Upper lobe of right lung (tissue), 1 donor: ENCODE data around the gene PDGFA. TPM values are rescaled to one million over a fixed set of nuclear protein-coding genes. Genes with fewer than 3 reads are reported as not detected.
A peak's percentile ranks its signal among the peaks of the same experiment; 100 is the strongest.

Experiments used
- ATAC-seq: fragments of 200-7000 bp; cut with Tn5 transposase; one replicate; pipeline ENCODE4 v1.9.1; 2020; ENCODE audit warnings: mild to moderate bottlenecking, moderate library complexity
- DNase-seq: peaks from one replicate; pipeline ENCODE4 v3.0.0-alpha.2; 2020
- H3K27ac ChIP-seq: fragments of 200-600 bp; one replicate; pipeline ENCODE4 v1.8.0; 2022
- H3K27me3 ChIP-seq: fragments of 200-600 bp; one replicate; pipeline ENCODE4 v1.8.0; 2022; ENCODE audit warnings: mild to moderate bottlenecking
- H3K36me3 ChIP-seq: fragments of 200-600 bp; one replicate; pipeline ENCODE4 v1.8.0; 2022
- H3K4me1 ChIP-seq: fragments of 200-600 bp; one replicate; pipeline ENCODE4 v1.8.0; 2022
- H3K4me3 ChIP-seq: fragments of 200-600 bp; one replicate; pipeline ENCODE4 v1.8.0; 2022; ENCODE audit warnings: mild to moderate bottlenecking
- H3K9me3 ChIP-seq: fragments of 200-600 bp; one replicate; pipeline ENCODE4 v1.8.0; 2022
- CTCF ChIP-seq: fragments of 200-600 bp; IDR thresholded peaks from one replicate; pipeline ENCODE4 v1.8.0; 2022; ENCODE audit warnings: antibody characterized with exemption
- intact Hi-C: fragments of 100-400 bp; cut with DNase I; formaldehyde crosslinking; loops from one replicate; pipeline ENCODE4 v1.11.0; 2022
- total RNA-seq: library from RNA; stranded (reverse); fragmentation: NEBNext Ultra II Directional; extraction: Animal tissue kit (Norgen Biotek cat#: 25700); gene quantifications from one replicate; pipeline ENCODE4 v1.2.1, GENCODE V29; 2021
- donor health status: DM: no; HTN: yes; CAD: no; lungs with severe emphysema.

PDGFA gene
- total RNA-seq, 1 donor from 2014 or later: 57.1 TPM

DNA sequence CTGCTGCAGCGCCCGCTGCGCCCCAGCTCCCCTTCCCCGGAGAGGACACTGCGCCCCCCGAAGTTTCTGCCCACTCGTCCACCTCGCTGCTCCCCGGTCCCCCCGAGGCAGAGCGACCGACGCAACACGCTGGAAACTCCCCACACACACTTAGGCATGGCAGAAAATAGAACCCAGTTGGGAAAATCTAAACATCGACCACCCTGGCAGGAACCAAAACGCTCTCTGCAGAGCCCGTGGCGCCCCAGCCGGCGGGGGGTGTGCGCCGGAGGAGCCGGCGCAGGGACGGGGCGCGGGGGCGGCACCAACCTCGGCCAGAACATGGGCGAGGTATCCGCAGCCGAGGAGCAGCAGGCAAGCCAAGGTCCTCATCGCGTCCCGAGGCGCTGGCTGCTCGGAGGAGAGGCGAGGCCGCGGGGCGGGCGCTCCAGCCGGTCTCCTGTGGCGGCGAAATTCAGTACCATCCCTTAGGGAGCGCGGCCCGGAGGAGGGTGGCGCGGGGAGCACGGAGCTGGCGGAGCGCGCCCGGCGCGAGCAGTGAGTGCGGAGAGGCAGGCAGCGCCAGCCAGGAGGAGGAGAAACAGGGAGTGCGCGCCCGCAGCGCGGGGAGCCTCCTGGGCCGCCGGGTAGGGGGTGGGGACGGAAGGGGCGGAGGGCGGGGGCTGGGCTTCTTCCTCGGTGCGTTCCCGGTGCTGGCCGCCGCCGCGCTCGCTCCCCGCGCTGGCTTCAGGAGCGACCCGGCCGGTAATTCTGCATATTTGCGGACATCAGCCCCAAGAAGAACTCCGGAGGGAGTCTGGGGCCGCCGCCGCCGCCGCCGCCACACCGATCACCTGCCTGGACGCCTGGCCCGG is 789 bp downstream of the PDGFA start:
- intact Hi-C loops: loop anchor here (5.0 kb wide), 1 partner anchor 187 kb away; no protein-coding TSS in a partner anchor
- ATAC-seq: peak; percentile 75

GRCh38 chr7:517774-518629 is 1.6 kb downstream of the PDGFA start:
- H3K36me3 ChIP-seq: no peaks in the 10 kb centered on the region
- peaks cover 28% of the 10 kb centered on the region for H3K27me3 ChIP-seq
- intact Hi-C loops: loop anchor here (5.0 kb wide), 1 partner anchor 186 kb away; no protein-coding TSS in a partner anchor
- H3K27ac ChIP-seq: peak overlapping the region; percentile 72
- no peaks in the 10 kb centered on the region for H3K9me3 ChIP-seq
- ATAC-seq: peak; percentile 10
- H3K4me3 ChIP-seq: peak overlapping the region; percentile 57
- DNase-seq: peak; percentile 82
- H3K4me1 ChIP-seq: peaks cover 42% of the 10 kb centered on the region
- TF ChIP-seq CTCF: no peak

More for the DNA sequence above, 789 bp downstream of the PDGFA start:
- no peaks in the 10 kb centered on the region for H3K9me3 ChIP-seq
- peaks cover 39% of the 10 kb centered on the region for H3K4me1 ChIP-seq
- peak overlapping the region; percentile 72 for H3K27ac ChIP-seq
- H3K4me3 ChIP-seq: peak overlapping the region; percentile 57
- peaks cover 32% of the 10 kb centered on the region for H3K27me3 ChIP-seq
- peak; percentile 93 for DNase-seq
- H3K36me3 ChIP-seq: no peaks in the 10 kb centered on the region
- TF ChIP-seq CTCF: no peak

GRCh38 chr7:516606-517456 is 2.8 kb downstream of the PDGFA start:
- intact Hi-C loops: loop anchor here (5.0 kb wide), 1 partner anchor 185 kb away; no protein-coding TSS in a partner anchor
- peaks cover 36% of the 10 kb centered on the region for H3K4me1 ChIP-seq
- peak overlapping the region; percentile 57 for H3K4me3 ChIP-seq
- TF ChIP-seq CTCF: no peak
- peaks cover 16% of the 10 kb centered on the region for H3K27me3 ChIP-seq
- no peaks in the 10 kb centered on the region for H3K9me3 ChIP-seq
- no peaks in the 10 kb centered on the region for H3K36me3 ChIP-seq
- DNase-seq (no peak), ATAC-seq (no peak)
- peak overlapping the region; percentile 55 for H3K27ac ChIP-seq

DNA sequence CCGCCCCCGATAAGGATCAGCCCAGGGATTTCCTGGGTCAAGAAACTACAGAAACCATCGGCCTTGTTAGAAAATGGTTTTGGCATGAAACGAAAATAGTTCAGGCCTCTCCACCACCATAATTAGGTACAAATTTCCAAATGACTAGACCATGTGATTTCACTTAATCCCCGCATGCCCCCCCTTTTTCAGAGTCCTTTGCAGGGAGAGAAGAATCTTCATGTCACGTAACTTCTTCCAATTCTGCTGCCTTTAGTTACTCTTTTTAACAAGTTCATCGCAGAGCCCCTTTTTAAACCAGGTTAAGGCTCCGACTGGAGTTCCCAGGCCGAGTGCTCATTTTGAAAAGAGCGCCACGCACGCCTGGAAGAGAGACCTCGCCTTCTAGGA is 3.4 kb downstream of the PDGFA start:
- no peak for ATAC-seq
- intact Hi-C loops: loop anchor here (5.0 kb wide), 1 partner anchor 184 kb away; no protein-coding TSS in a partner anchor
- DNase-seq: no peak
- peaks cover 10% of the 10 kb centered on the region for H3K27me3 ChIP-seq
- peaks cover 4% of the 10 kb centered on the region for H3K36me3 ChIP-seq
- peak overlapping the region; percentile 47 for H3K27ac ChIP-seq
- peaks cover 30% of the 10 kb centered on the region for H3K4me1 ChIP-seq
- H3K9me3 ChIP-seq: no peaks in the 10 kb centered on the region
- peak overlapping the region; percentile 57 for H3K4me3 ChIP-seq
- no peak for TF ChIP-seq CTCF

- DNase-seq: no peak
- H3K9me3 ChIP-seq: no peaks in the 10 kb centered on the region
- peaks cover 24% of the 10 kb centered on the region for H3K4me1 ChIP-seq
- peaks cover 5% of the 10 kb centered on the region for H3K27me3 ChIP-seq
- no peak overlapping the region for H3K27ac ChIP-seq
- H3K4me3 ChIP-seq: peak overlapping the region; percentile 57
- intact Hi-C loops: loop anchor here (5.0 kb wide), 1 partner anchor 183 kb away; no protein-coding TSS in a partner anchor
- ATAC-seq: no peak
- TF ChIP-seq CTCF: no peak
- peaks cover 4% of the 10 kb centered on the region for H3K36me3 ChIP-seq
Measured at GRCh38 chr7:515628-516027, 4.0 kb downstream of the PDGFA start.
